Keratinocyte (primary cell): Measurements from ENCODE around the gene NCLN. TPM values are rescaled to one million over a fixed set of nuclear protein-coding genes. Genes with fewer than 3 reads are reported as not detected.

Experiments
- DNase-seq: peaks from one replicate; pipeline ENCODE4 v3.0.0-alpha.2; 2011; ENCODE audit warnings: low read depth, missing footprints, low spot score
- FAIRE-seq: peaks from 2 replicates; lab custom pipeline; 2011; peaks lifted over from hg19 to GRCh38; lab: Jason Lieb, UNC
- H2AFZ ChIP-seq: 2 replicates; pipeline ENCODE4 v1.6.0; 2012; ENCODE audit warnings: low read length, control low read depth, inconsistent platforms; ENCODE audit not compliant: control insufficient read depth
- H3K27ac ChIP-seq: 2 replicates; pipeline ENCODE4 v1.5.1; 2011; ENCODE audit warnings: low read length; ENCODE audit not compliant: control insufficient read depth, insufficient read depth
- H3K27me3 ChIP-seq: 3 replicates; pipeline ENCODE4 v1.6.0; 2011; ENCODE audit warnings: low read length; ENCODE audit not compliant: control insufficient read depth, insufficient read depth; ENCODE audit errors: extremely low read depth
- H3K36me3 ChIP-seq, 2 experiments: 2 replicates in 1 of 2; 3 replicates in 1 of 2; pipeline ENCODE4 v1.5.1; 2011; ENCODE audit warnings: low read length in 2 of 2, mild to moderate bottlenecking in 1 of 2; ENCODE audit not compliant: control insufficient read depth in 2 of 2, insufficient read depth in 2 of 2; ENCODE audit errors: extremely low read depth in 1 of 2
- H3K4me1 ChIP-seq: 3 replicates; pipeline ENCODE4 v1.5.1; 2011; ENCODE audit warnings: low read length; ENCODE audit not compliant: control insufficient read depth, insufficient read depth; ENCODE audit errors: extremely low read depth
- H3K4me2 ChIP-seq: 3 replicates; pipeline ENCODE4 v1.6.0; 2011; ENCODE audit warnings: low read depth, low read length; ENCODE audit not compliant: control insufficient read depth, insufficient read depth; ENCODE audit errors: extremely low read depth
- H3K4me3 ChIP-seq, 3 experiments: fragments of 200-600 bp in 1 of 3; sonication (generic) in 1 of 3; 2 replicates in 2 of 3; 3 replicates in 1 of 3; pipeline ENCODE4 v1.5.1; 2011 to 2016; ENCODE audit warnings: low read length in 3 of 3, mild to moderate bottlenecking in 3 of 3, control low read depth in 2 of 3, inconsistent platforms in 1 of 3, low read depth in 1 of 3, mixed read lengths in 1 of 3, mixed run types in 1 of 3, moderate library complexity in 1 of 3; ENCODE audit not compliant: control insufficient read depth in 2 of 3, insufficient read depth in 2 of 3; ENCODE audit errors: extremely low read depth in 1 of 3
- H3K79me2 ChIP-seq: 2 replicates; pipeline ENCODE4 v1.6.0; 2012; ENCODE audit warnings: low read length; ENCODE audit not compliant: control insufficient read depth, insufficient read depth
- H3K9ac ChIP-seq: 3 replicates; pipeline ENCODE4 v1.6.0; 2011; ENCODE audit warnings: low read length; ENCODE audit not compliant: control insufficient read depth, insufficient read depth; ENCODE audit errors: extremely low read depth
- H3K9me1 ChIP-seq: 3 replicates; pipeline ENCODE4 v1.6.0; 2011; ENCODE audit warnings: low read length; ENCODE audit not compliant: control insufficient read depth, insufficient read depth; ENCODE audit errors: extremely low read depth
- H3K9me3 ChIP-seq: 2 replicates; pipeline ENCODE4 v1.5.1; 2012; ENCODE audit warnings: low read depth, low read length; ENCODE audit not compliant: control insufficient read depth
- H4K20me1 ChIP-seq: 3 replicates; pipeline ENCODE4 v1.6.0; 2011; ENCODE audit warnings: low read length; ENCODE audit not compliant: control insufficient read depth, insufficient read depth; ENCODE audit errors: extremely low read depth
- CTCF ChIP-seq, 3 experiments: IDR thresholded peaks in 1 of 3; conservative IDR thresholded peaks in 1 of 3; optimal IDR thresholded peaks in 1 of 3; 2 replicates in 2 of 3; 3 replicates in 1 of 3; pipeline versions ENCODE3 to v1.5.1; 2011; ENCODE audit warnings: low read length in 3 of 3, mild to moderate bottlenecking in 3 of 3, moderate library complexity in 2 of 3, control low read depth in 1 of 3, inconsistent platforms in 1 of 3; ENCODE audit not compliant: insufficient read depth in 2 of 3; ENCODE audit errors: extremely low read depth in 1 of 3
- EZH2 ChIP-seq: IDR thresholded peaks from one replicate; pipeline ENCODE4 v1.6.1; 2012; ENCODE audit warnings: inconsistent platforms, mild to moderate bottlenecking, low read length, moderate library complexity
- dilution Hi-C: fragments of 300-500 bp; cut with MboI; formaldehyde crosslinking; loops from one replicate; pipeline ENCODE4 v1.7.0; 2020; ENCODE audit warnings: low sequenced_read_pairs; ENCODE audit not compliant: extremely low pct_ligation_motif_present
- polyA plus RNA-seq, 5 experiments: library from polyadenylated mRNA; depleted of rRNA in 3 of 5; stranded (reverse) in 3 of 5; stranded (forward) in 1 of 5; unstranded in 1 of 5; fragments of >200 nt; gene quantifications; 1 replicate in 1 of 5; 2 replicates in 3 of 5; 3 replicates in 1 of 5; pipeline versions ENCODE4 v1.2.1 to v1.2.3, GENCODE V29; 2011 to 2012; ENCODE audit warnings: missing spikeins in 2 of 5, low read depth in 1 of 5, low replicate concordance in 1 of 5

Gene NCLN
- polyA plus RNA-seq, 1 donor (not counting 4 experiments of a cell fraction or from before 2014, with no cell fraction given): 40.5 TPM

GRCh38 chr19:3233116-3233515, 47.4 kb downstream of the NCLN start:
- dilution Hi-C loops: no loop called here
- Histone ChIP-seq H3K4me1 (no peaks in the 10 kb centered on the region), H4K20me1 (peaks cover 3% of the 10 kb centered on the region), H3K27me3 (peaks cover 24% of the 10 kb centered on the region), H3K4me2 (no peak overlapping the region), H3K4me3 (no peak overlapping the region), H3K27ac (no peak overlapping the region), H3K36me3 (no peaks in the 10 kb centered on the region), H3K9ac (no peak overlapping the region), H3K9me3 (no peaks in the 10 kb centered on the region), H3K79me2 (no peaks in the 10 kb centered on the region), H2AFZ (no peak overlapping the region), H3K9me1 (no peaks in the 10 kb centered on the region)
- DNase-seq (no peak), FAIRE-seq (no peak)
- TF ChIP-seq CTCF (optimal IDR thresholded peaks at IDR 0.05 in 1 of 3, IDR thresholded peaks at IDR 0.05 in 1 of 3, conservative IDR thresholded peaks at IDR 0.05 in 1 of 3; ENCODE audit: extremely low read depth in 1 of 3, insufficient read depth in 2 of 3, low read length in 3 of 3) (no peak), EZH2 (no peak)

- Histone ChIP-seq H3K27ac (no peak overlapping the region), H3K4me3 (no peak overlapping the region), H4K20me1 (peaks cover 3% of the 10 kb centered on the region), H3K79me2 (no peaks in the 10 kb centered on the region), H3K9ac (no peak overlapping the region), H2AFZ (no peak overlapping the region), H3K36me3 (no peaks in the 10 kb centered on the region), H3K4me1 (no peaks in the 10 kb centered on the region), H3K9me3 (no peaks in the 10 kb centered on the region), H3K9me1 (no peaks in the 10 kb centered on the region), H3K27me3 (peaks cover 20% of the 10 kb centered on the region), H3K4me2 (no peak overlapping the region)
- FAIRE-seq (no peak), DNase-seq (no peak)
- dilution Hi-C loops: no loop called here
- TF ChIP-seq CTCF (optimal IDR thresholded peaks at IDR 0.05 in 1 of 3, IDR thresholded peaks at IDR 0.05 in 1 of 3, conservative IDR thresholded peaks at IDR 0.05 in 1 of 3; ENCODE audit: extremely low read depth in 1 of 3, insufficient read depth in 2 of 3, low read length in 3 of 3) (no peak), EZH2 (no peak)
Measured at GRCh38 chr19:3233831-3234230, 48.1 kb downstream of the NCLN start.
